Tibial nerve (tissue), 3 donors: Measurements from ENCODE around the gene TMEM181.

ENCODE experiments used
- CTCF ChIP-seq, 5 experiments: fragments of 200-600 bp in 3 of 5; fragments of 450-650 bp in 2 of 5; sonication (generic) in 3 of 5; IDR thresholded peaks; one replicate each; pipeline ENCODE4 v1.5.1; 2016 to 2019; ENCODE audit warnings: antibody characterized with exemption in 5 of 5, mild to moderate bottlenecking in 3 of 5, moderate library complexity in 2 of 5
- POLR2A ChIP-seq, 2 donors: fragments of 450-650 bp; IDR thresholded peaks; one replicate each; pipeline ENCODE4 v1.6.1; 2017; ENCODE audit warnings: antibody characterized with exemption in 2 of 2, mild to moderate bottlenecking in 2 of 2, moderate library complexity in 2 of 2

- no peak for TF ChIP-seq CTCF (IDR thresholded peaks at IDR 0.05)
- no peak for TF ChIP-seq POLR2A (IDR thresholded peaks at IDR 0.05)
Measured at GRCh38 chr6:158680015-158680414, 120.1 kb downstream of the TMEM181 start.
